ENCODE results near the gene RPS2.

The RPS2 gene

DNA sequence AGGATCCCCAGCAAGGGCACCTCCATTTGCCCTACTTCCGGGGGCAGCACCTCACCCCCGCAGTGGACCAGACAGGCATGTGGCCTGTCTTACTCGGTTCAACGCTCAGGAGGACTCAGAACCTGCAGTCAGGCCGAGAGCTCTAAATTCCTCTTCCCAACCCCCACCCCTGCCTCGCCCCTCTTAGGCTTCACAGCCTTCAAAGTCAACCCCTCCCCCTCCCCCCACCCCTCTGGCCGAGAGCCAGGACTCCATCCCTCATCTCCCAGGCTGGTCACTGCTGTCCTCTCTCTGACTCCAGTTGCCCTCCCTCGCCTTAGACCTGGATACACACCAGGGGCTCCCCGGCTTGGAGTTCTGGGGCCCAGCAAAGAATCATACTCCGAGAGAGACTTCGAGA is 38.4 kb downstream of the RPS2 start:
- no peak for TF ChIP-seq BACH2 (CRISPR knock-in tag; IDR thresholded peaks at IDR 0.05; ENCODE audit: borderline replicate concordance)
- TF ChIP-seq CSDC2 (CRISPR knock-in tag; IDR thresholded peaks at IDR 0.05): no peak
- no peak for TF ChIP-seq SNAI2 (CRISPR knock-in tag; IDR thresholded peaks at IDR 0.05)
- no peak for TF ChIP-seq GLIS3 (CRISPR knock-in tag; IDR thresholded peaks at IDR 0.05)
- TF ChIP-seq, protein P1, sequence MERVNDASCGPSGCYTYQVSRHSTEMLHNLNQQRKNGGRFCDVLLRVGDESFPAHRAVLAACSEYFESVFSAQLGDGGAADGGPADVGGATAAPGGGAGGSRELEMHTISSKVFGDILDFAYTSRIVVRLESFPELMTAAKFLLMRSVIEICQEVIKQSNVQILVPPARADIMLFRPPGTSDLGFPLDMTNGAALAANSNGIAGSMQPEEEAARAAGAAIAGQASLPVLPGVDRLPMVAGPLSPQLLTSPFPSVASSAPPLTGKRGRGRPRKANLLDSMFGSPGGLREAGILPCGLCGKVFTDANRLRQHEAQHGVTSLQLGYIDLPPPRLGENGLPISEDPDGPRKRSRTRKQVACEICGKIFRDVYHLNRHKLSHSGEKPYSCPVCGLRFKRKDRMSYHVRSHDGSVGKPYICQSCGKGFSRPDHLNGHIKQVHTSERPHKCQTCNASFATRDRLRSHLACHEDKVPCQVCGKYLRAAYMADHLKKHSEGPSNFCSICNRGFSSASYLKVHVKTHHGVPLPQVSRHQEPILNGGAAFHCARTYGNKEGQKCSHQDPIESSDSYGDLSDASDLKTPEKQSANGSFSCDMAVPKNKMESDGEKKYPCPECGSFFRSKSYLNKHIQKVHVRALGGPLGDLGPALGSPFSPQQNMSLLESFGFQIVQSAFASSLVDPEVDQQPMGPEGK (CRISPR knock-in tag; IDR thresholded peaks at IDR 0.05; ENCODE audit: borderline replicate concordance): no peak
- TF ChIP-seq, protein P2, sequence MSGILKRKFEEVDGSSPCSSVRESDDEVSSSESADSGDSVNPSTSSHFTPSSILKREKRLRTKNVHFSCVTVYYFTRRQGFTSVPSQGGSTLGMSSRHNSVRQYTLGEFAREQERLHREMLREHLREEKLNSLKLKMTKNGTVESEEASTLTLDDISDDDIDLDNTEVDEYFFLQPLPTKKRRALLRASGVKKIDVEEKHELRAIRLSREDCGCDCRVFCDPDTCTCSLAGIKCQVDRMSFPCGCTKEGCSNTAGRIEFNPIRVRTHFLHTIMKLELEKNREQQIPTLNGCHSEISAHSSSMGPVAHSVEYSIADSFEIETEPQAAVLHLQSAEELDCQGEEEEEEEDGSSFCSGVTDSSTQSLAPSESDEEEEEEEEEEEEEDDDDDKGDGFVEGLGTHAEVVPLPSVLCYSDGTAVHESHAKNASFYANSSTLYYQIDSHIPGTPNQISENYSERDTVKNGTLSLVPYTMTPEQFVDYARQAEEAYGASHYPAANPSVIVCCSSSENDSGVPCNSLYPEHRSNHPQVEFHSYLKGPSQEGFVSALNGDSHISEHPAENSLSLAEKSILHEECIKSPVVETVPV (CRISPR knock-in tag; IDR thresholded peaks at IDR 0.05): no peak
- TF ChIP-seq TOX (CRISPR knock-in tag; IDR thresholded peaks at IDR 0.05; ENCODE audit: borderline replicate concordance): no peak
- TF ChIP-seq OSR1 (CRISPR knock-in tag; IDR thresholded peaks at IDR 0.05): no peak
- TF ChIP-seq RARB (CRISPR knock-in tag; IDR thresholded peaks at IDR 0.05): no peak
- no peak for TF ChIP-seq ZC3H10 (CRISPR knock-in tag; IDR thresholded peaks at IDR 0.05)
- TF ChIP-seq ZFP3 (CRISPR knock-in tag; IDR thresholded peaks at IDR 0.05): no peak
- no peak for TF ChIP-seq ZNF70 (CRISPR knock-in tag; IDR thresholded peaks at IDR 0.05)
- no peak for TF ChIP-seq ZNF565 (CRISPR knock-in tag; conservative IDR thresholded peaks at IDR 0.05; ENCODE audit: low read depth)
- no peak for ATAC-seq

DNA sequence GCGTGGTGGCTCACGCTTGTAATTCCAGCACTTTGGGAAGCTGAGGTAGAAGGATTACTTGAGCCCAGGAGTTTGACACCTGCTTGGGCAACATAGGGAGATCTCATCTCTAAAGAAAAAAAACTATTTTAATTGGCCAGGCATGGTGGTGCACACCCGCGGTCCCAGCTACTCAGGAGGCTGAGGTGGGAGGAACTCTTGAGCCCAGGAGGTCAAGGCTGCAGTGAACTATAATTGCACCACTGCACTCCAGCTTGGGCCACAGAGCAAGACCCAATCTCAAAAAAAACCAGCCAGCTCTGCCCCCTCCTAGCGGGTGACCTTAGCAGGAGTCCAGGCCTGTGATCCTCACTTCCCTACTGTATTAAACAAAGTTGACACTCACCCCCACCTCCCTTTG is 40.5 kb downstream of the RPS2 start:
- TF ChIP-seq TCF4 (CRISPR knock-in tag; IDR thresholded peaks at IDR 0.05; ENCODE audit: borderline replicate concordance) (no peak), ZNF565 (CRISPR knock-in tag; conservative IDR thresholded peaks at IDR 0.05; ENCODE audit: low read depth) (no peak), ZFP30 (CRISPR knock-in tag; IDR thresholded peaks at IDR 0.05) (no peak), ARNTL (CRISPR knock-in tag; IDR thresholded peaks at IDR 0.05; ENCODE audit: borderline replicate concordance, low read depth) (no peak), ZNF70 (CRISPR knock-in tag; IDR thresholded peaks at IDR 0.05) (no peak), ZNF8 (CRISPR knock-in tag; IDR thresholded peaks at IDR 0.05) (no peak), SNAI2 (CRISPR knock-in tag; IDR thresholded peaks at IDR 0.05) (no peak), RARB (CRISPR knock-in tag; IDR thresholded peaks at IDR 0.05) (no peak), BACH2 (CRISPR knock-in tag; IDR thresholded peaks at IDR 0.05; ENCODE audit: borderline replicate concordance) (no peak), ISL1 (CRISPR knock-in tag; IDR thresholded peaks at IDR 0.05) (no peak), CSDC2 (CRISPR knock-in tag; IDR thresholded peaks at IDR 0.05) (no peak), TOX (CRISPR knock-in tag; IDR thresholded peaks at IDR 0.05; ENCODE audit: borderline replicate concordance) (no peak)
- TF ChIP-seq, protein P3, sequence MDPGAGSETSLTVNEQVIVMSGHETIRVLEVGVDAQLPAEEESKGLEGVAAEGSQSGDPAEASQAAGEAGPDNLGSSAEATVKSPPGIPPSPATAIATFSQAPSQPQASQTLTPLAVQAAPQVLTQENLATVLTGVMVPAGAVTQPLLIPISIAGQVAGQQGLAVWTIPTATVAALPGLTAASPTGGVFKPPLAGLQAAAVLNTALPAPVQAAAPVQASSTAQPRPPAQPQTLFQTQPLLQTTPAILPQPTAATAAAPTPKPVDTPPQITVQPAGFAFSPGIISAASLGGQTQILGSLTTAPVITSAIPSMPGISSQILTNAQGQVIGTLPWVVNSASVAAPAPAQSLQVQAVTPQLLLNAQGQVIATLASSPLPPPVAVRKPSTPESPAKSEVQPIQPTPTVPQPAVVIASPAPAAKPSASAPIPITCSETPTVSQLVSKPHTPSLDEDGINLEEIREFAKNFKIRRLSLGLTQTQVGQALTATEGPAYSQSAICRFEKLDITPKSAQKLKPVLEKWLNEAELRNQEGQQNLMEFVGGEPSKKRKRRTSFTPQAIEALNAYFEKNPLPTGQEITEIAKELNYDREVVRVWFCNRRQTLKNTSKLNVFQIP (CRISPR knock-in tag; IDR thresholded peaks at IDR 0.05; ENCODE audit: borderline replicate concordance, low read depth): no peak
- TF ChIP-seq, protein P1 (CRISPR knock-in tag; IDR thresholded peaks at IDR 0.05; ENCODE audit: borderline replicate concordance): no peak
- TF ChIP-seq, protein P2 (CRISPR knock-in tag; IDR thresholded peaks at IDR 0.05): no peak
- TF ChIP-seq, protein P4, sequence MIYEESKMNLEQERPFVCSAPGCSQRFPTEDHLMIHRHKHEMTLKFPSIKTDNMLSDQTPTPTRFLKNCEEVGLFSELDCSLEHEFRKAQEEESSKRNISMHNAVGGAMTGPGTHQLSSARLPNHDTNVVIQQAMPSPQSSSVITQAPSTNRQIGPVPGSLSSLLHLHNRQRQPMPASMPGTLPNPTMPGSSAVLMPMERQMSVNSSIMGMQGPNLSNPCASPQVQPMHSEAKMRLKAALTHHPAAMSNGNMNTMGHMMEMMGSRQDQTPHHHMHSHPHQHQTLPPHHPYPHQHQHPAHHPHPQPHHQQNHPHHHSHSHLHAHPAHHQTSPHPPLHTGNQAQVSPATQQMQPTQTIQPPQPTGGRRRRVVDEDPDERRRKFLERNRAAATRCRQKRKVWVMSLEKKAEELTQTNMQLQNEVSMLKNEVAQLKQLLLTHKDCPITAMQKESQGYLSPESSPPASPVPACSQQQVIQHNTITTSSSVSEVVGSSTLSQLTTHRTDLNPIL (CRISPR knock-in tag; IDR thresholded peaks at IDR 0.05; ENCODE audit: low read depth): no peak
- TF ChIP-seq, protein P5, sequence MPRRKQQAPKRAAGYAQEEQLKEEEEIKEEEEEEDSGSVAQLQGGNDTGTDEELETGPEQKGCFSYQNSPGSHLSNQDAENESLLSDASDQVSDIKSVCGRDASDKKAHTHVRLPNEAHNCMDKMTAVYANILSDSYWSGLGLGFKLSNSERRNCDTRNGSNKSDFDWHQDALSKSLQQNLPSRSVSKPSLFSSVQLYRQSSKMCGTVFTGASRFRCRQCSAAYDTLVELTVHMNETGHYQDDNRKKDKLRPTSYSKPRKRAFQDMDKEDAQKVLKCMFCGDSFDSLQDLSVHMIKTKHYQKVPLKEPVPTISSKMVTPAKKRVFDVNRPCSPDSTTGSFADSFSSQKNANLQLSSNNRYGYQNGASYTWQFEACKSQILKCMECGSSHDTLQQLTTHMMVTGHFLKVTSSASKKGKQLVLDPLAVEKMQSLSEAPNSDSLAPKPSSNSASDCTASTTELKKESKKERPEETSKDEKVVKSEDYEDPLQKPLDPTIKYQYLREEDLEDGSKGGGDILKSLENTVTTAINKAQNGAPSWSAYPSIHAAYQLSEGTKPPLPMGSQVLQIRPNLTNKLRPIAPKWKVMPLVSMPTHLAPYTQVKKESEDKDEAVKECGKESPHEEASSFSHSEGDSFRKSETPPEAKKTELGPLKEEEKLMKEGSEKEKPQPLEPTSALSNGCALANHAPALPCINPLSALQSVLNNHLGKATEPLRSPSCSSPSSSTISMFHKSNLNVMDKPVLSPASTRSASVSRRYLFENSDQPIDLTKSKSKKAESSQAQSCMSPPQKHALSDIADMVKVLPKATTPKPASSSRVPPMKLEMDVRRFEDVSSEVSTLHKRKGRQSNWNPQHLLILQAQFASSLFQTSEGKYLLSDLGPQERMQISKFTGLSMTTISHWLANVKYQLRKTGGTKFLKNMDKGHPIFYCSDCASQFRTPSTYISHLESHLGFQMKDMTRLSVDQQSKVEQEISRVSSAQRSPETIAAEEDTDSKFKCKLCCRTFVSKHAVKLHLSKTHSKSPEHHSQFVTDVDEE (CRISPR knock-in tag; IDR thresholded peaks at IDR 0.05): no peak
- no peak for ATAC-seq

Data from SK-N-SH treated with all-trans-retinoic acid at 6 μM for 48 hours (cell line).